Posterior vena cava (tissue), 2 donors: ENCODE results near the gene GALNT12. TPM values are rescaled to one million over a fixed set of nuclear protein-coding genes. Genes with fewer than 3 reads are reported as not detected.

Experiments
- DNase-seq: peaks from one replicate; pipeline ENCODE4 v3.0.0-alpha.2; 2020; ENCODE audit warnings: low spot score
- intact Hi-C, 2 donors: fragments of 100-400 bp; cut with DNase I; formaldehyde crosslinking; loops; one replicate each; pipeline versions ENCODE4 v1.14.1 to v1.14.2; 2022 to 2023
- total RNA-seq, 2 donors: library from RNA; stranded (reverse); fragmentation: NEBNext Ultra II Directional; extraction: Animal tissue kit (Norgen Biotek cat#: 25700); gene quantifications; one replicate each; pipeline ENCODE4 v1.2.1, GENCODE V29; 2021
- donor health status: DM: yes; HTN: yes; CAD: no.
- donor health status: DM: yes; HTN: yes; CAD: no.

GALNT12 gene
- total RNA-seq, 2 donors from 2014 or later, result 16.1 to 17.6 TPM

DNA sequence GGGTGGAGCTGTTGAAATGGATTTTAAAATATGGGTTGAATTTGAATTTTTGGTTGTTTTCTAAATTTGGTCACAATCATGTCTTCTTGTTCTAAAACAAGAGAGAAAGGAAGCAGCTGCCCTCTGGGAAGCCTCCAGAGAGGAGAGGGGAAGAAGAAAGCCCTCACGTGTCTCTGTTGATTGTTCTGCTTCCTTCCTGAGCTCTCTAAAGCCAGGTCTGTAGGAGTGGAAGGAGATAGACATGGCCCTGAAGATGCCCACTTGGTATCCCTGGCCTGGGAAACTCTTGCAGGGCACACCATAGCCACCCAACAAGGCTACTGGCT lies 59.6 kb downstream of the GALNT12 start:
- intact Hi-C loops, result loop anchor here in 1 of 2 donors (10.0 kb wide), 1 partner anchor 128 kb away; no protein-coding TSS in a partner anchor
- DNase-seq, result no peak

GRCh38 chr9:98867429-98868168 lies 60.1 kb downstream of the GALNT12 start:
- intact Hi-C loops, result loop anchor here in 1 of 2 donors (10.0 kb wide), 1 partner anchor 127 kb away; no protein-coding TSS in a partner anchor

DNA sequence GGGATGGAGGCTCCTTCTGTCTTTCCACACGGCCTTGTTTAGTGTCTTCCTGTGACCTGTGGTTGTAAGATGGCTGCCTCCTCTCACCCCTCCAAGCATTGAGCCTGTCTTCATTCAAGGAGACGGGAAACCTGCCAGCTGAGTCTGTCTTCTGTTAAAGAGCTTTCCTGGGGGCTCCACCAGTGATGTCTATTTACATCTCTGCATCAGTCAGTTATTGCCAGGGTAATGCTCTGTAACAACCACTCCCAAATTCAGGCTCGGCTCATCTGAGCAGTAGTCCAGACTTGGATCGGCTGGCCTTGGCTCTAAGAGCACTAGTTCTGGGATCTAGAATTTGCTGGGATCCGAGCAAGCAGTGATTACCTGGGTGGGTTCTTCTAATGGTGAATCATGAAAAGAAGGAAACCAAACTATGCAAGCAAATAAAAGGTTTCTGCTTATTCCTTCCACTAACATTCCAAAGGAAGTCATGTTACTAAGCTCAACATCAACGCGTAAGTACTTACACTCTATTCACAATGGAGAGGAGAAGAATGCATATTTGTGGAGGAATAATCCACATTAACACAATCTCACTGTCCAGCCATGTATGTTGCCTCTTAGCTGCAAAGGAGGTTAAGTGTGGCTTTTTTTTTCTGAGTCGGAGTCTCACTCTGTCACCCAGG lies 61.7 kb downstream of the GALNT12 start:
- DNase-seq, result peak; percentile 26
- intact Hi-C loops, result loop anchor here in 1 of 2 donors (10.0 kb wide), 1 partner anchor 126 kb away; no protein-coding TSS in a partner anchor

More at GRCh38 chr9:98867429-98868168, 60.1 kb downstream of the GALNT12 start:
- peak; percentile 93 for DNase-seq

DNA sequence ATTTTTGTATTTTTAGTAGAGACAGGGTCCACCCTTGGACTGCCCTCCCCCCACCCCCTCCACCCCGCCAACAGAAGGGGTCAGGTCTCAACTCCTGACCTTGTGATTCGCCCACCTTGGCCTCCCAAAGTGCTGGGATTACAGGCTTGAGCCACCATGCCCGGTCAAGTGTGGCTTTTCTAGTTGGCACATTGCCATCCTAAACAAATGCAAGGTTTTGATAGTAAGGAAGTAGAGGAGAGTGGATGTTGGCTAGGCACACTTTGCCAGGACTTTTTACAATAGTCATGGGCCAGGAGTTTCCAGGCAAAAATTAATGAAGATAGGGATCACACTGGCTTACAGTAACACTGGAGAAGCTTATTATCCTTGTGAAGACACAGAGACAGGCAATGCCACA lies 62.4 kb downstream of the GALNT12 start:
- intact Hi-C loops, result loop anchor here in 1 of 2 donors (10.0 kb wide), 2 partner anchors 95 to 125 kb away; no protein-coding TSS in a partner anchor
- DNase-seq, result no peak

- intact Hi-C loops, result loop anchor here in 1 of 2 donors (10.0 kb wide), 1 partner anchor 94 kb away; no protein-coding TSS in a partner anchor
- DNase-seq, result no peak
These were observed 63.5 kb downstream of the GALNT12 start for GRCh38 chr9:98870782-98871557.

GRCh38 chr9:98871558-98872065 lies 64.1 kb downstream of the GALNT12 start:
- peak; percentile 37 for DNase-seq
- intact Hi-C loops, result loop anchor here in 1 of 2 donors (10.0 kb wide), 1 partner anchor 93 kb away; no protein-coding TSS in a partner anchor

- no peak for DNase-seq
- intact Hi-C loops, result loop anchor here in 1 of 2 donors (10.0 kb wide), 1 partner anchor 91 kb away; no protein-coding TSS in a partner anchor
These were observed 66.1 kb downstream of the GALNT12 start for GRCh38 chr9:98873526-98873925.

DNA sequence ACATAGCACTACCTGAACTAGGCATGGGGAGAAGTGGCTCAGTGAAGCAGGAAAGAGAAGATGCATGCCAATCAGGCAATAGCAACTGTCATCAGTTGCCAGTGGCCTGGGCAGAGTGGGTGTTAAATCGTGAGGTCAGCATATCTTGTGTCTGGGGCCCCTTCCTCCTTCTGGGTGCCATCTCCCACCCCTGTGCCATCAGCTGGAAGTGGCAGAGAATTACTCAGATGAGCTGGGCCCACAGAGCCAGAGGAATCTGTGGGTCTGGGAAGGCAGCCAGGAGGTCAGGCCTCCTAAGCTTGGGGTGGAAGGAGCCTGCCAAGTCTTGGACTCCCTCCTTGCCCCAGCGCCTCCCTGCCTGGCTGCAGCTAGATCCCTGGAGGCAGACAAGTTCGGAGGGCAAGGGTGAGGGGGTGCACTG lies 66.5 kb downstream of the GALNT12 start:
- intact Hi-C loops, result loop anchor here in 1 of 2 donors (10.0 kb wide), 1 partner anchor 91 kb away; no protein-coding TSS in a partner anchor
- peak; percentile 89 for DNase-seq

DNA sequence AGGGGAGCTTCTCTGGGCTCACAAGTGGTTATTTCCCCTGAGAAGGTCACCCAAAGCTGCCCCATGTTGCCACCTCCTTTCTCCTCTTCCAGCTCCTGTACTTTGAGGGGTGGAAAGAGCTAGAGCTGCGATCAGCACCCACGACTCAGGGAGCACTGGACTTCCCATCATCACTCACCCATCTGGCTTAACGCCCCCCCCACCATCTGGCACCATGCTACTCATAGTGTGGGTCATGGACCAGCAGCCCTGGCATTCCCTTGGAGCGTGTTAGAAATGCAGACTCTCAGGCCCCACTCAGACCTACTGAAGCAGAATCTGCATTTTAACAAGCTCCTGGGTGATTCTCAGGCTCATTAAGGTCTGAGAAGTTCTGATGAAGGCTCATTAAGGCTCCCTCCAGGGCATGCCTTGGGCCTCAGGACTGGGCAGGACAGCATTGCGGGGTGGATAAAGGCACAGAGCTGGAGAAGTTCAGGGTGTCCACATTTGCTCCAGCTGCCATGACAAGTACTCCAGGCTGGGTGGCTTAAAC lies 67.3 kb downstream of the GALNT12 start:
- intact Hi-C loops, result loop anchor here in 1 of 2 donors (10.0 kb wide), 1 partner anchor 90 kb away; no protein-coding TSS in a partner anchor
- no peak for DNase-seq

DNA sequence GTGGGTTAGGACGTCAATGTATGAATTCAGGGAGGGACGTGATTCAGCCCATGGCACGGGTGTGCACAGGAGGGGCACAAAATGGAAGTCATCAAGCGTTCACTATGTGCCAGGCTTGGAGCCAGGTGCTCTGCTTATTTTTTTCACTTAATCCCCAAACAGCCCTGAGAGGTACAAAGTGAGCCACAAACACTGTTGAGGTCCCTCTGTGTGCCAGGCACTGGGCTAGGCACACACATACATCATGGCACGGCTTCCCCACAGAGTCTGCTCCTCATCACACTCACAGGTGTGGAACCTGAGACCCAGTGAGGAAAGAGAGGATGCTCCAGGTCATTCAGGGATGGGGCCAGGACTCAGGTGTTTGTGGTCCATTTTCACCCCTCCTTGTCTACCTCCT lies 68.1 kb downstream of the GALNT12 start:
- DNase-seq, result peak; percentile 48
- intact Hi-C loops, result loop anchor here in 1 of 2 donors (10.0 kb wide), 1 partner anchor 89 kb away; no protein-coding TSS in a partner anchor

GRCh38 chr9:98877311-98877710 lies 69.8 kb downstream of the GALNT12 start:
- DNase-seq, result no peak
- intact Hi-C loops, result loop anchor here in 1 of 2 donors (10.0 kb wide), 1 partner anchor 87 kb away; no protein-coding TSS in a partner anchor

DNA sequence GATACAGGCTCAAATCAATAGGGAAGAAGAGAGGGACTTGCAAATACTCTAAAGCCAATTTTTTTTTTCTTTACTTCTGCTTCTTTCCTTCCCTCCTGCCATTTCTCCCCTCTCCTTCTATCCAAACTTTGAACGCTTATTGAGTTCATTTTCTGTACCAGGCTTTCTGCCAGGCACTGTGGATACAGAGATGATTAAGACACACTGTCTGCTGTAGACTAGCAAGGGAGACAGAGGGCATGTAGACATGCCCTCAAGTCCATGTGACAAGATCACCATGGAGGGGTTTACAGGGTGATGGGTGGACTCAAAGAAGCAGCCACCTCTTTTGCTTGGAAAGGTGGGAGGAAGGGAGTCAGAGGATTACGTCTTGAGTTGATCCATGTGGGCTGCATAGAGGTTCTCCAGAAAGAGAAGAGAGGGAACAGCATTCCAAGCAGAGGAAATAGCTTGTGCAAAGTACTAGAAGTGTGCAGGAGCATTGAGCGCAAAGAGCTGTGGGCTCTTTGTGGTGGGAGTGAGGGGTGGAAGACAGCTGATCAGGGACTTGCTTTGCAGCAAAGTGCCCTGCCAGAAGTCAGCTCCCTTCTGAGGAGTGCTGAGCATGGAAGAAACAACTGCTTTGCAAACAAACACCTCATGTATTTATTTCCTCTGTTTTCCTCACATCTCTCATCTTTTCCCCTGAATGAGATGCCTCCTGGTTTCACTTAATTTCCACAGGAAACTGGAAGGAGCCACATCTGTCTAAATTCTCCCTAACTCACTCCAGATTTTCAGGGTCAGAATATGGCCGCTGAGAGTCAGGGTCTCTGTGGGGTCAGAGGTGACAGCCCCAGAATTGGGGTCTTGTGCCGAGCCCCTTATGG lies 71.9 kb downstream of the GALNT12 start:
- intact Hi-C loops, result loop anchor here in 1 of 2 donors (10.0 kb wide), 1 partner anchor 85 kb away; no protein-coding TSS in a partner anchor
- DNase-seq, result no peak

GRCh38 chr9:98879963-98880310 lies 72.5 kb downstream of the GALNT12 start:
- intact Hi-C loops, result loop anchor here (5.0 to 10.0 kb wide), 2 partner anchors 82 to 85 kb away; no protein-coding TSS in a partner anchor
- DNase-seq, result no peak

GRCh38 chr9:98880311-98881015 lies 73.0 kb downstream of the GALNT12 start:
- intact Hi-C loops, result loop anchor here in 1 of 2 donors (5.0 kb wide), 1 partner anchor 82 kb away; no protein-coding TSS in a partner anchor
- DNase-seq, result no peak

- peak; percentile 31 for DNase-seq
- intact Hi-C loops, result loop anchor here in 1 of 2 donors (5.0 kb wide), 1 partner anchor 81 kb away; no protein-coding TSS in a partner anchor
These were observed 73.9 kb downstream of the GALNT12 start for GRCh38 chr9:98881356-98881755.

DNA sequence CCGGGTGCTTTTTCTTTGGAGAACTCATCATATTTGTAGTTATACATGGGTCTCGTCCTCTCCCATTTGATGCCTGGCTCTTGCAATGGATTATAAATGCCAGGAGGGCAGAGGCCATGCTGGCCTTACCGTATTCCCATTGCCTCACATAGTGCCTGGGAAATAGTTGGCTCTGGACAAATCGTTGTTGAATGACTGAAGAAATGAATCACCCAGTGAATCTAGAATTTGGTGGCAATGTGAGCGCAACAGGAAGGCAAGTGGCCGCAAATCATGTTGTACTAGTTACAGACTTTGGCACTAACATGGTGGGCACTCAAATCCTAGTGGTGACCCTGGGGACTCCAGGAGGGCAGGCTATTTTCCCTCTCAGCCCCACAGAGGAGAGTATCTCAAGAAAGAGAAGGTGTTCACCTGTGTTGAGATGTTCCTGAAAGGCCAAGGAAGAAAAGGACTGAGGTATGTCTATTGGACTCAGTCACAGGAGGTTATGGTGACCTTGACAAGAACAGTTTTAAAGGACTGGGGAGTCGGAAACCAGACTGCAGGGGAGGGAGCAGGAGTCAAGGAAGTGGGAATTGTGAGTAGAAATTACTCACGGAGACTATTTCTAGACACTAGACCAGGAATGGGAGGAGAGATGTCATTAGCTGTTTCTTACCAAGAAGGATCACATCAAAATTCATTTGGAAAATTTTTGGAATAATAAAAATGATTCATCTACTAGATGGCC lies 74.5 kb downstream of the GALNT12 start:
- intact Hi-C loops, result loop anchor here in 1 of 2 donors (5.0 kb wide), 1 partner anchor 80 kb away; no protein-coding TSS in a partner anchor

More for the DNA sequence above, 74.5 kb downstream of the GALNT12 start:
- peak; percentile 84 for DNase-seq
